Activated CD8-positive, alpha-beta memory T cell treated with anti-CD3 and anti-CD28 coated beads for 4 hours (primary cell): ENCODE data around the gene VPS35L.

Source experiments
- DNase-seq, 2 donors: peaks; one replicate each; pipeline ENCODE4 v3.0.0-alpha.2; 2020; ENCODE audit warnings: low read depth in 2 of 2

Gene VPS35L

DNA sequence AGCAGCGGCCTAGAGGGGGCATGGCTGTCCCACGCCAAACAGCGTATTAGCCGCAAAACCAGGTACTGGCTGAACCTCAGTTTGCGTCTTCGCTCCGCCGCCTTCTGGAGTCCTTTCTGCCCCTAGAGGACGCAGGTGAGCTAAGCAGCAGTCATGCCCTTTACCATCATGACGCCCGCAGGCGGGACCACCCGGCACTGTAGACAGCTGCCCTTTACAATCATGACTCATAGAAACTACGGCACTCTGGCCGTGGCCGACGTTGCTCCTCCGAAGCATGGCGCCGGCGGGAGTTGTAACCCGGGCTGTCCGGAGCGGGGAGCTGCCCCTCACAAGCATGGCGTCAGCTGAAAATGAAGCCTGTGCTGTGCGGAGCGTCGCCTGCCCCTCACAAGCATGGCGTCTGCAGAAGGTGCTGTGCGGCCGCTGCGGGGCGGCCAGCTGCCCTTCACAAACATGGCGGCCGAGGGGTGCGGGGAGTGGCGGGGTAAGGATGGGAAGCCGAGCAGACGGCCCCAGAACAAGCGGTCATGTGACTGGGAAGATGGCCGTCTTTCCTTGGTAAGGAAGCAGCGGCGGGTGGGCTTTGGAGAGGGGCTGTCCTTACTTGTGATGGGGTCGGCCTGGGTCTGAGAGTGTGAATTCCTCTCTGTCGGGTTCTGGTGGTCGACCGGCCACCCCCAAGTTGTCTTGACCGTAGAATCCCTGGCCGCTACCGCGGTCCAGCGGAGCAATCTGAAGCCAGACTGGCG lies at the start of gene VPS35L:
TSS of gene VPS35L (plus strand) at position 518 of the 752 bp plus-strand sequence. CDS start at position 545, 27 bp downstream.
- peak; percentile 92 to 93 for DNase-seq

- DNase-seq = no peak
These were observed 48.5 kb upstream of the VPS35L start for GRCh38 chr16:19506965-19507364.

DNA sequence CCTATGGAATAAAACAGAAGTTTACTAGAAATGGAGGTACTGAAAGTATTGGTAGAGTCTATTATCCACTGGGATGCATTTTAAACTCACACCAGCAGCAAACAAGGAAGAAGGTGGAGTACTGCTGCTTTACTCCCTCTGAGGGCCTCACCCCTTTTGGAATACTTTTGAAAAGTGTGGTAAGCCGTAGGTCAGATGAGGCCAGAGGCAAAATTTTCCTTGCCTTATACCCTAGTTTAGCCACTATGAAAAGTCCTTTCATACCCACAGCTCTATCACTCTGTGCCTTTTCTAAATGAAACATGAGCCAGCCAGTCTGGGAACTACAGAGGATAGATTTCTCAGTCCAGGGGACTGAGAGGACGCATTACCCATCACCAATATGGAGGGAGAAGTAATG lies 47.6 kb upstream of the VPS35L start:
- no peak for DNase-seq

- no peak for DNase-seq
These were observed 43.2 kb upstream of the VPS35L start for GRCh38 chr16:19512297-19512696.

DNA sequence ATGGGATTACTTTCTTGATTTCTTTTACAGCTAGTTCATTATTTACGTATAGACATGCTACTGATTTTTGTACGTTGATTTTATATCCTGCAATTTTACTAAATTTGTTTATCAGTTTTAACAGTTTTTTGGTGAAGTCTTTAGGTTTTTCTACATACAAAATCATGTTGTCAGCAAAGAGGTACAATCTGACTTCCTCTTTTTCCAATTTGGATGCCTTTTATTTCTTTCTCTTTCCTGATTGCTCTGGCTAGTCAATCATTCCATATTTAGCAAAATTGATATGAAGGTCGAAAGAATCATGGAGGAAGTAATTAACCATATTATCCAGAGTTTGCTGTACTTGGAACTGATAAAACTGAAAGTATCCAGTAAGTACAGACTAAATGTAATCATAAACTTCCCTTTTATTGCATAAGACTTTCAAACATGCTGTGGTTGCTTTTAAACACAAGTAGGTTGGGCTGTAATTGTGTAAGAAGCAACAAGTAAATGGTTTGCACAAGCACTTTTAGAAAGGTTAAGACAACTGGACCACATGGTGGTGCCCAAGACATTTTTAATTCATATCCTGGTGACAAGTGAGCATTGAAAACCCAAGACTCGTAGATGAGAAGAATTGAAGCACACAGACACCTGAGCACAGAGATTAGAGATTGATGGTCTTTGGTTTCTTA lies 42.0 kb upstream of the VPS35L start:
- DNase-seq = no peak

DNA sequence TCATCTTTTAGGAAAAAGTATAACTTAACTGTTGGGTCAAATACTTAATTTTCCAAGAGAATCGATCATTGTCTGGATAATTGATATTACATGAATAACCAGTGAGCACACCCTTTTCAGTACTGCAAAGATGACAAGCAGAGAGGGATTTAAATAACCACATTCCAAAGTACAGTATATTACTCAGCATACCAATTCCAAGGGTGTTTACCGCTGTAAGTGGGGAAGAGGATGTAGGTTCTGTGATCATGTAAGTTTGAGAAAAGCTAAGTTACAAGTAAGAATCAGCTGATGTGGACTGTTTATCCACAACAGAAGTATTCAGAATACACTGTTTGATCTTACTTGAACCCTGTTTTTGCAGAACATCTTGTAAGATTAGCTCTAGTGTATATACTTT lies 39.7 kb upstream of the VPS35L start:
- DNase-seq = no peak

GRCh38 chr16:19517424-19518089 lies 37.9 kb upstream of the VPS35L start:
- no peak for DNase-seq

GRCh38 chr16:19518388-19518787 lies 37.1 kb upstream of the VPS35L start:
- DNase-seq = no peak

- DNase-seq = no peak
These were observed 34.6 kb upstream of the VPS35L start for GRCh38 chr16:19520861-19521331.

GRCh38 chr16:19521471-19522396 lies 33.8 kb upstream of the VPS35L start, which contains the start of gene GDE1:
TSS of gene GDE1 (minus strand) at chr16:19522098. CDS start at chr16:19521964, 134 bp downstream.
- DNase-seq = peak; percentile 90 to 91

GRCh38 chr16:19522397-19522732 lies 33.1 kb upstream of the VPS35L start:
- DNase-seq = no peak

DNA sequence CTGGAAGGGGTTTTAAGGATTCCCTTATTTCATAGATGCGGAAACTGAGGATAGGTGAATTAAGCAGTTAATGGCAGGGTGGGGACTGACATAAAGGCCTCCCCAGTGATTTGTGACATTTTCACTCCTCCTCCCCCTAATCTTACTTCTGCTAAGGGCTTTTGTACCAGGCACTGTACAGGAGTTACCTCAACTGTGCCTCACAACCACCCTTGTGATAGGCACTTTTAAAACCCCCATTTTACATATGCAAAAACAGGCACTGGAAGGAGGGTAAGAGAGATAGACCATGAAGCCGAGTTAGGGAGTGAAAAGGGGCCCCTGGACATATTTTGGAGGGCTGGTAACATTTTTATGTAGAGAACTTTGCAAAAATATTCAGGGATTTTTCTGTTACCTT lies 32.7 kb upstream of the VPS35L start:
- no peak for DNase-seq

DNA sequence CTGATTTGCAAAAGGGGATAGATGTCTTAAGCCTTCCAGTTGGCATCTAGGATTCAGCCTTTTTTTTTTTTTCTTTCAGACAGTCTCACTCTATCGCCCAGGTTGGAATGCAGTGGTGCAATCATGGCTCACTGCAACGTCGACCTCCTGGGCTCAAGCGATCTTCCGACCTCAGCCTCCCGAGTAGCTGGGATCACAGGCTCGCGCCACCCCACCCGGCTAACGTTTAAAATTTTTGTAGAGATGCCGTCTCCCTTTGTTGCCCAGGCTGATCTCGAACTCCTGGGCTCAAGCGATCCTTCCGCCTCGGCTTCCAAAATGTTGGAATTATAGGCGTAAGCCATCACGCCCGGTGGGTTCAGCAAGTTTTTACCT lies 32.3 kb upstream of the VPS35L start:
- no peak for DNase-seq

DNA sequence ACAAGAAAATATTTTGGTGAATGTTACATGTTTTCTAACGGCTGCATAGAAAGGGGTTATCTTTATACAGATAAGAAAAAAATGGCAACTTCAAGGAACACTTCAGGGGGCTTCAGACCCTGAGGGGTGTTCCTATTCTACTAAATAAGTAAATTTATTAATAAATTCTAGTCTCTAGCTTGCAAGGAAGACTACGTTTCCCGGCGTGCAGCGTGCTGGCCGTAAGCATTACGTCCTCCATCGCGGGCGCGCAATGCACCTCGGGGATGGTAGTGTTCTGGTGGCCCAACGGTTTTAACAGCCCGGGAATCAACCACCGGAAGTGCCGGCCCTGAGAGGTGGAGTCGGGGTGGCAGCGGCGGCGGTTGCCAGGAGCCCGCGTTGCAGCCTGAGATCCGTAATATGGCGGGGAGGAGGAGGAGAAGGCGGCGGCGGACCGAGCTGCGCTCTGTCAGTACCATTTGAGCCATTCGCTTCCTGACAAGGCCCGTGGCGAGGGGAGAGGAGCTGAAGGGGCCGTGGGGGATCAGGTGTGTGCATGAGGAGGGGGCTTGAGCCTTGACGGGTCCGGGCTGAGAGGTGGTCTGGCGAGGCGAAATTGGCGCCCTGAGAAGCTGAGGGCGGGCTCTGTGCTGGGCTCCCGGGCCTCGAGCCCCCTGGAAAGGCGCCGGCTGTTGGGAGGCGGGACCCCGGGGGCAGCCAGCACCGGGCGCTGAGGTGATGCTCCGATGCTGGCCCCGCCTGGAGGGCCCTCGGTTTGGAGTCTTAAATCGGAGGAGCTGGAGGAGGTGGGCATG lies 31.7 kb upstream of the VPS35L start, which contains the start of gene CCP110:
TSS of gene CCP110 (plus strand) at position 384 of the 797 bp plus-strand sequence. CDS start 3,940 bp downstream, outside the sequence.
- DNase-seq = peak; percentile 84 to 91

GRCh38 chr16:19524356-19524615 lies 31.2 kb upstream of the VPS35L start:
- no peak for DNase-seq

- DNase-seq = no peak
These were observed 30.7 kb upstream of the VPS35L start for GRCh38 chr16:19524616-19525384.

DNA sequence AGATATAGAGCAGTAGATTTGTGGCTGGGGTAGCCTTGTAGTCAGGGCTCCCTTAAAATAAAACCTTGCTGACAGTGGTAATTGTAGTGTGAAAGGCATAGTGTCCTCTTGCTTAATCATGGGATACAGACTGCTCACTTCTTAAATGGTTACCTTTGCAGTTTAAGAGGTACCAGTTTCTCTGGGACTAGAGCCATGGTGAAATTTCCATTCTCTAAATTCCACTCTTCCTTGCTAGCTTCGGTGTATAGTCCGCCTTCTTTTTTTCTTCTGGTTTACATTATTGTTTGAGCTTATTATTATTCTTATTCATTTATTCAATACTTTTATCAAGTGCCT lies 30.1 kb upstream of the VPS35L start:
- DNase-seq = no peak

- DNase-seq = no peak
These were observed 28.3 kb upstream of the VPS35L start for GRCh38 chr16:19527161-19527560.

DNA sequence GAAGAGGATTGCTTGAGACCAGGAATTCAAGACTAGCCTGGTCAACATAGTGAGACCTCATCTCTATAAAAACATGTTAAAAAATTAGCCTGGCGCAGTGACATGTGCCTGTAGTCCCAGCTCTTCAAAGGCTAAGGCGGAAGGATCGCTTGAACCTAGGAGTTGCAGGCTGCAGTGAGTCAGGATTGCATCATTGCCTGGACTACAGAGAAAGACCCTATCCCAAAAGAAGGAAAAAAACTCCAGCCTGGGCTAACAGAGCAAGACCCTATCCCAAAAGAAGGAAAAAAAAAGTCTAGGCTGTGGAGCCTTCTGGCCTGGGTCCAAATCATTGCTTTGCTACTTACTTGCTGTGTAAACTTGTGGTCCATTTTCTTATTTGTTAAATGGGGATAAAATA lies 26.8 kb upstream of the VPS35L start:
- no peak for DNase-seq

DNA sequence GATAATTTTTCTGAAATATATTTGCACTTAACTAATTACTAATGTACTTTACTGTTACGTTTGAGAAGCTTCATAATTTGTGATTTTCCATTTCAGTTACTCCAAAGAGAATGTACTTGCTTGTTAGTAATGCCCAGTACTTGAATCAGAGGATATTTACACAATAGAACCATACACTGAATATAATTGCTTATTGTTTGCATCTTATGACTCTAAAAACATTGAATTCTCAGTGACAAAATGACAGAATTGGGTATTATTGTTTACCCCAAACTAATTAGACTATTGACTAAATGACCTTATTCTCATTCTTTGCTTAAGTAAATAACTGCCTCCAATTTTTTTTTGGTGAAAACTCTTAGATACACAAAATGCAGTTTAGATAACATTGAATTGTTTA lies 22.9 kb upstream of the VPS35L start:
- no peak for DNase-seq
